ENCODE measurements around the gene GRM7. TPM values are rescaled to one million over a fixed set of nuclear protein-coding genes. Genes with fewer than 3 reads are reported as not detected.
A peak's percentile ranks its signal among the peaks of the same experiment; 100 is the strongest.

GRM7 gene
- total and polyA plus RNA-seq, 8 donors, result 0.05 to 2.2 TPM; not detected in 6

DNA sequence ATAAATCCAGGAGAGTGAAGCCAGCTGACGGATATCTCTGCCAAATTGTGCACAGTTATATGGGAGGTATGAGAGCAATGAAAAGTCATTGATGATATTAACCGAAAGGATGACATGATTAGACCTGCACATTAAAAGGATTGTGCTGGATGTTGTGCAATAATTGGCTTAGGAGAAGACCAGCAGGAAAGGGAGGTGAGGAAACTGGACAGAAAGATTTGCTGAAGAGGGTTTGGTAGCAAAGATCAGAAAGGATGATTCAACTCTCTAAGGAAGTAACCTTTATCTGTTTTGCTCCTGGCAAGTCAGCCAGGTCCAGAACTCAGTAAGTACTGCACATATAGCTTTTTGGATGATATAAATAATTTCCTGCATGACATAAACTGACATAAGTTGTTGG, 704.7 kb downstream of the GRM7 start:
- no peaks in the 10 kb centered on the region for H3K36me3 ChIP-seq
- H3K27me3 ChIP-seq, result no peaks in the 10 kb centered on the region
- H3K4me3 ChIP-seq, result no peak overlapping the region
- WGBS, 5 donors, result 81 to 91% (median 88%) methylated on average over 2 of the region's 2 CpGs
- H3K27ac ChIP-seq, result no peak overlapping the region
- no peak for DNase-seq
- H3K9me3 ChIP-seq, result peaks cover 0 to 8% (median 2%) of the 10 kb centered on the region in 4 donors
- no peak for TF ChIP-seq EP300 (IDR thresholded peaks at IDR 0.05)
- TF ChIP-seq POLR2A (IDR thresholded peaks at IDR 0.05), result no peak
- no peak for TF ChIP-seq POLR2AphosphoS5 (IDR thresholded peaks at IDR 0.05)
- TF ChIP-seq CTCF (IDR thresholded peaks at IDR 0.05), result no peak
- no peaks in the 10 kb centered on the region for H3K4me1 ChIP-seq
- intact Hi-C loops (cut with DNase I; ENCODE audit: low total_unique reads), result no loop called here

DNA sequence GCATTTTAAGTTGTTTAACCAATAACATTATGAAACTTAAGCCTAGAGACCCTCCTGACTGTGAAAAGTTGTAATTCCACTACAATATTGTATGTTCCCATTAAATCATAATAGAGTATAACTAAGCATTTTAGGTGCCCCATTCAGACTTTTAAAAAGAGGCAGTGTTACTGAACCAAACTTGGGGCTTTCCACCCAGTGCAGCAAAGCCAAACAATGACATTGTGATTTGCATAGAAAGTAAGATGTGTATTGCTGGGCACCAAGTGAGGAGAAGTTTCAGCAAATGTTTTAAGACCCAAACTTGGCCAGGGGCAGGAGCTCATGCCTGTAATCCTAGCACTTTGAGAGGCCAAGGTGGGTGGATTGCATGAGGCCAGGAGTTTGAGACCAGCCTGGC, 706.2 kb downstream of the GRM7 start:
- intact Hi-C loops (cut with DNase I; ENCODE audit: low total_unique reads), result no loop called here
- no peak overlapping the region for H3K4me3 ChIP-seq
- H3K27ac ChIP-seq, result no peak overlapping the region
- no peaks in the 10 kb centered on the region for H3K27me3 ChIP-seq
- DNase-seq, result no peak
- H3K36me3 ChIP-seq, result no peaks in the 10 kb centered on the region
- no peaks in the 10 kb centered on the region for H3K4me1 ChIP-seq
- TF ChIP-seq POLR2A (IDR thresholded peaks at IDR 0.05), result no peak
- TF ChIP-seq POLR2AphosphoS5 (IDR thresholded peaks at IDR 0.05), result no peak
- TF ChIP-seq CTCF (IDR thresholded peaks at IDR 0.05), result no peak
- TF ChIP-seq EP300 (IDR thresholded peaks at IDR 0.05), result no peak
- peaks cover 0 to 19% (median 5%) of the 10 kb centered on the region in 4 donors for H3K9me3 ChIP-seq

- no peak overlapping the region for H3K27ac ChIP-seq
- intact Hi-C loops (cut with DNase I; ENCODE audit: low total_unique reads), result no loop called here
- TF ChIP-seq POLR2AphosphoS5 (IDR thresholded peaks at IDR 0.05) (no peak), CTCF (IDR thresholded peaks at IDR 0.05) (no peak), POLR2A (IDR thresholded peaks at IDR 0.05) (no peak), EP300 (IDR thresholded peaks at IDR 0.05) (no peak)
- no peaks in the 10 kb centered on the region for H3K4me1 ChIP-seq
- no peak for DNase-seq
- peaks cover 0 to 19% (median 5%) of the 10 kb centered on the region in 4 donors for H3K9me3 ChIP-seq
- H3K27me3 ChIP-seq, result no peaks in the 10 kb centered on the region
- H3K4me3 ChIP-seq, result no peak overlapping the region
- 94 to 99% (median 96%) methylated on average over 7 to 34 of the region's 34 CpGs for WGBS, 5 donors
- no peaks in the 10 kb centered on the region for H3K36me3 ChIP-seq
Observed at GRCh38 chr3:7568526-7569184, 707.7 kb downstream of the GRM7 start.

- TF ChIP-seq CTCF (IDR thresholded peaks at IDR 0.05) (no peak), EP300 (IDR thresholded peaks at IDR 0.05) (no peak)
- intact Hi-C loops (cut with DNase I; ENCODE audit: low total_unique reads), result no loop called here
- 56 to 87% (median 70%) methylated on average over 2 of the region's 2 CpGs for WGBS, 5 donors
Observed at GRCh38 chr3:7573330-7573729, 712.4 kb downstream of the GRM7 start.

More at GRCh38 chr3:7573330-7573729, 712.4 kb downstream of the GRM7 start:
- no peak overlapping the region for H3K27ac ChIP-seq
- no peaks in the 10 kb centered on the region for H3K27me3 ChIP-seq
- DNase-seq, result peak in 1 of 2 donors; percentile 2
- H3K36me3 ChIP-seq, result no peaks in the 10 kb centered on the region
- no peaks in the 10 kb centered on the region for H3K4me1 ChIP-seq
- peaks cover 0 to 18% (median 5%) of the 10 kb centered on the region in 4 donors for H3K9me3 ChIP-seq
- no peak overlapping the region for H3K4me3 ChIP-seq
